Prostate gland (tissue), 2 donors: ENCODE data around the gene CLDN2.

ENCODE experiments used
- CTCF ChIP-seq, 4 experiments: fragments of 200-600 bp in 2 of 4; fragments of 450-650 bp in 2 of 4; sonication (generic) in 2 of 4; IDR thresholded peaks; 1 replicate in 3 of 4; 2 replicates in 1 of 4; pipeline ENCODE4 v1.5.1; 2016 to 2019; ENCODE audit warnings: antibody characterized with exemption in 4 of 4, mild to moderate bottlenecking in 2 of 4, moderate library complexity in 2 of 4
- POLR2A ChIP-seq: fragments of 450-650 bp; IDR thresholded peaks from one replicate; pipeline ENCODE4 v1.6.1; 2016; ENCODE audit warnings: antibody characterized with exemption, mild to moderate bottlenecking
- POLR2AphosphoS5 ChIP-seq: sonication (generic); formaldehyde crosslinking; IDR thresholded peaks from one replicate; pipeline ENCODE4 v1.6.1; 2017; ENCODE audit warnings: antibody characterized with exemption

GRCh38 chrX:106946464-106946863 lies 26.3 kb downstream of the CLDN2 start:
- TF ChIP-seq CTCF (IDR thresholded peaks at IDR 0.05) (no peak), POLR2A (no peak), POLR2AphosphoS5 (no peak)
